Measurements from ENCODE around the gene ZNF286A.
"Not testable (repeated sequence)": the region's sequence is repeated elsewhere in the genome, so short reads cannot be mapped to it uniquely, and the experiment has no call there.

ZNF286A gene

GRCh38 chr17:15663691-15664090, 35.9 kb upstream of the ZNF286A start:
- TF ChIP-seq CTCF (IDR thresholded peaks at IDR 0.05; ENCODE audit: low read depth, low read length, missing control alignments): no peak
- no peak overlapping the region for H3K4me3 ChIP-seq (replicated peaks; ENCODE audit: low read depth, low read length)
- no peak for DNase-seq (ENCODE audit: extremely low read depth, low read depth)

DNA sequence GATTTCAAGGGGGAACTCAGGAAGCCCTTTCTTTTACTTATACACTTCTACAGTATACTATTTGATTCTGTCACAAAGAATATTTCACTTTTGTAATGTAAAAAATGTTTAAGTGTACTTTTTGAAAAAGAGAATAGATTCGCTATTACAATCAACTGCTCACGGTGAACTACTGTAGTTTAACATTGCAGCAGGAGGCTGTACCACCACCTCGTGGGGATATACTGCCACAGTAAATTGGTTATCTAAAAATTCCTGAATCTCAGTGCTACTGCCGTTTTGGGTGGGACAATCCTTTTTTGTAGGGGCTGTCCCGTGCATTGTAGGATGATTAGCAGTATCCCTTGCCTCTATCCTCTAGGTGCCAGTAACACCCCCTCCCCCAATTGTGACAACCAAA, 30.0 kb upstream of the ZNF286A start:
- H3K4me3 ChIP-seq (replicated peaks; ENCODE audit: low read depth, low read length); DNase-seq (ENCODE audit: extremely low read depth, low read depth): not testable (repeated sequence)

DNA sequence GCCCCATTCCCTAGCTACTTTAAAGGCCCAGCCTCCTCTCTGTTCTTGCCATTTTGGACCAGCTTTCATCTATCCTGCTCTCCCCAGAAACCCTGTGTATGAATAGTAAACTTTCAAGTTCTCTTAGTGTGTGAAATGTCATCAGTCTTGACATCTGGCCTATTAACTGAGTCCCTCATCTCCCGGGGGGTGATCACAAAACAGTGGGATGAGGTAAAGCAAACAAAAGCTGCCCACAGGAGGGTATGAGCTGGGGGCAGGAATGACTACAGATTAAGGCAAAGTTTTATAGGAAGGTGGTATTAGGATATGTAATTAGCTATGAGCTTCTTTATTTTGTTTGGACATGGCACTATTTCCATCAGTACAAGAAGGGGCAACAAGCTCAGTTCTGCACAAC, 24.9 kb upstream of the ZNF286A start:
- DNase-seq (ENCODE audit: extremely low read depth, low read depth): not testable (repeated sequence)

GRCh38 chr17:15675991-15676390, 23.6 kb upstream of the ZNF286A start:
- H3K4me3 ChIP-seq (replicated peaks; ENCODE audit: low read depth, low read length); DNase-seq (ENCODE audit: extremely low read depth, low read depth): not testable (repeated sequence)

More for the DNA sequence above, 24.9 kb upstream of the ZNF286A start:
- not testable (repeated sequence) for H3K4me3 ChIP-seq (replicated peaks; ENCODE audit: low read depth, low read length)

DNA sequence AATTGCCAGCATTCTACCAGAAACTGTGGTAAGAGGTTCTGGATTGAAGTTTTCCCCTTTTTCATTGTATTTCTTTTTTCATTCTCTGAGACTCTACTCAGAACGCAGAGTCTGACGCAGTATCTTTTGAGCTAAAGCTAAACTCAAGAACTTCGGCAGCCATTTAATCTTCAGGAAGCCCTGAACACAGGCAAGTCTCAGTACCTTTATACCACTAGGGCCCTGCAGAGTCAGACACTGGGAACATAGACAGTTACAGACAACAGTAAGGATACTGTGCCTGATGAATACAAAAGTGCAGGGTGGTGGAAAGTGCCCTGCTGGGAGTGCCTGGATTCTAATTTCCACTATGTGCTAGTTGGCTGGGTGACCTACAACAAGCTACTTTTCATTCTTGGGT, 16.4 kb upstream of the ZNF286A start:
- H3K4me3 ChIP-seq (replicated peaks; ENCODE audit: low read depth, low read length): peak overlapping the region; percentile 69
- DNase-seq (ENCODE audit: extremely low read depth, low read depth): not testable (repeated sequence)

GRCh38 chr17:15683824-15684478, 15.6 kb upstream of the ZNF286A start, which contains the start of gene TRIM16:
TRIM16 (minus strand) TSS chr17:15684311; CDS start chr17:15651609, 32,702 bp downstream.
- peak; percentile 17 for DNase-seq (ENCODE audit: extremely low read depth, low read depth)
- peak within 1 kb of the TSS; percentile 69 for H3K4me3 ChIP-seq (replicated peaks; ENCODE audit: low read depth, low read length)
- TF ChIP-seq CTCF (IDR thresholded peaks at IDR 0.05; ENCODE audit: low read depth, low read length, missing control alignments): peak; percentile 16

GRCh38 chr17:15687494-15687893, 12.1 kb upstream of the ZNF286A start:
- not testable (repeated sequence) for H3K4me3 ChIP-seq (replicated peaks; ENCODE audit: low read depth, low read length); DNase-seq (ENCODE audit: extremely low read depth, low read depth)

- DNase-seq (ENCODE audit: extremely low read depth, low read depth): not testable (repeated sequence)
- peak overlapping the region; percentile 52 for H3K4me3 ChIP-seq (replicated peaks; ENCODE audit: low read depth, low read length)
These were observed 585 bp upstream of the ZNF286A start for GRCh38 chr17:15698967-15699366.

GRCh38 chr17:15699937-15700336, 385 bp downstream of the ZNF286A start:
- peak overlapping the region; percentile 52 for H3K4me3 ChIP-seq (replicated peaks; ENCODE audit: low read depth, low read length)
- DNase-seq (ENCODE audit: extremely low read depth, low read depth): not testable (repeated sequence)

DNA sequence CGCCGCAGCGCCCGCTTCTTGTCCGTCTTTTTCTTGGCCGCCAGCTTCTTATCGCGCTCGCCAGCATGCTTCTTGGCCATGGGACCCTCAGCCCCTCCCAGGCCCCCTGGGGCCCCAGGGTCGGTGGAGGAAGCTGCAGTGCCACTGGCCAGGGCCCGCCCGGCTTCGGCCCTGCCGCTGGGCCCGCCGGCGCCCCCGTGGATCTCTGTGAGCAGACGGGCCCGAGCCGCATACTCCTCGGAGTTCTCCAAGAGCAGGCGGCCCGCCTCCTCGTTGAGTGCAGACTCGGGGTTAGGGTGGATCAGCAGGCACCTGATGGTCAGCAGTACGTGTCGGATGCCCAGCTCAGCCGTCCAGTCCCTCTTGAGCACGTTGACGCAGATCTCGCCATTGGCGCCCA, 4.7 kb downstream of the ZNF286A start:
- not testable (repeated sequence) for DNase-seq (ENCODE audit: extremely low read depth, low read depth); H3K4me3 ChIP-seq (replicated peaks; ENCODE audit: low read depth, low read length)

DNA sequence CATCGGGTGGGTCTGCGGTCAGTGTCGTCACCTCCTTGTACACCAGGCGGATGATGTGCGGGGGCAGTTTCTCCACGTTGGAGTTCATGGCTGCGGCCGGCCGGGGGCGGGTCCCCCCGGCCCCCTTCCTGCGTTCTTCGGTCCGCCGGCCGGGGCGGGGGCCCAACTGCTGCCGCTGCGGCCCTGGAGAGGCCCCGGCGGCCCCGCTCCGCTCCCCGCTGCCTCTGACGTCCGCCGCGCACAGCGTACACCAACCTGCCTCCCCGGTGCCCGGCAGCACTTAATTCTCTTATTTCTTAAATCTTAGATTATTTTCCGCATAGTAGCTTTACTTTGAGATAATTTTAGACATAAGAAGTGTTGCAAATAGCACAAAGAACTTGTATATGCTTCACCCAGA, 5.3 kb downstream of the ZNF286A start:
- not testable (repeated sequence) for H3K4me3 ChIP-seq (replicated peaks; ENCODE audit: low read depth, low read length); DNase-seq (ENCODE audit: extremely low read depth, low read depth)

DNA sequence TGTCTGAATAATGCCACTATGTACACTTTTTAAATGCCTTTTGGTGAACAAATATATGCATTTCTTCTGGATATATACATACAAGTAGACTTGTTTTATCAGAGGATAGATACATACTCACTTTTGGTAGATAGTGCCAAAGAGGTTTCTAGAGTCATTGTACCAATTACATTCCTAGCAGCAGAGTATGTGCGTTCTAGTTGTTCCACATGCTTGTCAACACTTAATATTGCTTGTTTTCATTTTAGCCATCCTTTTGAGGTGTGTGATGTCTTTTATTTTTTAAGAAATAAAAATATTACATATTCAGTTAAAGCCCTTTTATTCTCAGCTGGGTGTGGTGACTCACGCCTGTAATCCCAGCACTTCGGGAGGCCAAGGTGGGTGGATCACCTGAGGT, 9.3 kb downstream of the ZNF286A start:
- H3K4me3 ChIP-seq (replicated peaks; ENCODE audit: low read depth, low read length); DNase-seq (ENCODE audit: extremely low read depth, low read depth): not testable (repeated sequence)

GRCh38 chr17:15716601-15717563, 17.3 kb downstream of the ZNF286A start:
- DNase-seq (ENCODE audit: extremely low read depth, low read depth); H3K4me3 ChIP-seq (replicated peaks; ENCODE audit: low read depth, low read length): not testable (repeated sequence)

- H3K4me3 ChIP-seq (replicated peaks; ENCODE audit: low read depth, low read length); DNase-seq (ENCODE audit: extremely low read depth, low read depth): not testable (repeated sequence)
These were observed 31.0 kb downstream of the ZNF286A start for GRCh38 chr17:15730535-15730934.

GRCh38 chr17:15731900-15732299, 32.3 kb downstream of the ZNF286A start, which contains the start of gene TBC1D26:
TBC1D26 (plus strand) TSS chr17:15732283; CDS start chr17:15735349, 3,066 bp downstream.
- not testable (repeated sequence) for DNase-seq (ENCODE audit: extremely low read depth, low read depth); H3K4me3 ChIP-seq (replicated peaks; ENCODE audit: low read depth, low read length)

GRCh38 chr17:15733174-15733789, 33.7 kb downstream of the ZNF286A start:
- H3K4me3 ChIP-seq (replicated peaks; ENCODE audit: low read depth, low read length); DNase-seq (ENCODE audit: extremely low read depth, low read depth): not testable (repeated sequence)

Measured in HFF-Myc (cell line).